Measurements from ENCODE around the gene DRP2. TPM values are rescaled to one million over a fixed set of nuclear protein-coding genes. Genes with fewer than 3 reads are reported as not detected.
"Not testable (repeated sequence)": the region's sequence is repeated elsewhere in the genome, so short reads cannot be mapped to it uniquely, and the experiment has no call there.

The DRP2 gene
- total RNA-seq, result 1 to 10 TPM in 1 of 2 donors, under 1 TPM in 1; 0.90 to 1.6 TPM

- no peaks in the 10 kb centered on the region for H3K4me1 Mint-ChIP-seq
- H3K36me3 Mint-ChIP-seq (ENCODE audit: low read depth), result no peaks in the 10 kb centered on the region
- H3K4me3 Mint-ChIP-seq, result peak within 1 kb of the TSS; percentile 70
- ATAC-seq (replicated peaks), result no peak
- no peaks in the 10 kb centered on the region for H3K27me3 Mint-ChIP-seq
- H3K9me3 Mint-ChIP-seq, result no peaks in the 10 kb centered on the region
- H3K27ac Mint-ChIP-seq, result peak within 1 kb of the TSS; percentile 86
Observed at GRCh38 chrX:101219116-101219863, at the start of gene DRP2. TSS of gene DRP2 (plus strand) at chrX:101219786. CDS start at chrX:101231648, 11,862 bp downstream.

- no peaks in the 10 kb centered on the region for H3K4me1 Mint-ChIP-seq
- H3K4me3 Mint-ChIP-seq, result no peak overlapping the region
- H3K27me3 Mint-ChIP-seq, result no peaks in the 10 kb centered on the region
- H3K9me3 Mint-ChIP-seq, result no peaks in the 10 kb centered on the region
- ATAC-seq (replicated peaks), result no peak
- no peaks in the 10 kb centered on the region for H3K36me3 Mint-ChIP-seq (ENCODE audit: low read depth)
- no peak overlapping the region for H3K27ac Mint-ChIP-seq
Observed at GRCh38 chrX:101171883-101172400, 47.6 kb upstream of the DRP2 start.

GRCh38 chrX:101176439-101176838, 43.1 kb upstream of the DRP2 start:
- no peaks in the 10 kb centered on the region for H3K36me3 Mint-ChIP-seq (ENCODE audit: low read depth)
- no peak overlapping the region for H3K4me3 Mint-ChIP-seq
- H3K27ac Mint-ChIP-seq, result no peak overlapping the region
- no peaks in the 10 kb centered on the region for H3K4me1 Mint-ChIP-seq
- H3K9me3 Mint-ChIP-seq, result no peaks in the 10 kb centered on the region
- no peak for ATAC-seq (replicated peaks)
- no peaks in the 10 kb centered on the region for H3K27me3 Mint-ChIP-seq

DNA sequence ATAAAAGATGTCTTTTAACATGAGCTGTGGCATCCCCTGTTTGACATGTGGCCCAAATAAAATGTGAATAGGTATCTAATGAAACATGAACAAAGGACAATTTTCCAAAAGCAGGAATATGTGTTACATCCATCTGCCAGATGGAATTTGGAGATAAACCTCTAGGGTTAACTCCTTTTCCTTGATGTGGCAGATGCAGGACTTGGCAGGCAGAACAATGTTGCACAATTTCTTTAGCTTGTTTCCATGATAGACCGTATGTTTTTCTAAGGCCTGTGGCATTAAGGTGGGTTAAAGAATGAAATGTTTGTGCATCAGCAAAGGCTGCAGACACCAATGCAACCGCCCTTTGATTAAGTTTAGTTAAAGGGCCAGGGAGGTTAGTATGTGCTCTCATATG, 34.7 kb upstream of the DRP2 start:
- H3K27ac Mint-ChIP-seq; H3K4me1 Mint-ChIP-seq; H3K27me3 Mint-ChIP-seq; H3K9me3 Mint-ChIP-seq; H3K4me3 Mint-ChIP-seq; ATAC-seq (replicated peaks); H3K36me3 Mint-ChIP-seq (ENCODE audit: low read depth): not testable (repeated sequence)

- H3K27ac Mint-ChIP-seq; H3K36me3 Mint-ChIP-seq (ENCODE audit: low read depth); H3K4me1 Mint-ChIP-seq; H3K4me3 Mint-ChIP-seq; H3K27me3 Mint-ChIP-seq; H3K9me3 Mint-ChIP-seq; ATAC-seq (replicated peaks): not testable (repeated sequence)
Observed at GRCh38 chrX:101187961-101188360, 31.6 kb upstream of the DRP2 start.

DNA sequence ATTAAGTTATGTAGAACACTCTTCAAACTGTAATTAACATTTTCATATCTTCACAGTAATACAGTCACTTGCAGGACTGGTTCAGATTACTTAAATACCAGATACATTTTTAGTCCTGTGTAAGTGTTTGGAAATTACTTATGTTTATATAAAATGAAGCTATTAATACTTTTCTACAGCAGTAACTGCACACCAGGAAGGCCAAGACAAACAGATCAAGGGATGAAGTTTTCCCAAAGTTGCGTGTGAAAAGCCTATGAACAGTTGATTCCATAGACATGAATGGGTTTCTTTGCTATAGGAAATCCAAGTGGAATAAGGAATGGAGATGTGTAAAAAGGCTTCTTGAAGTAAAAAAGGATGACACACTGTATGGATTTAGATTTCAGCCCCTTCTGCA, 28.9 kb upstream of the DRP2 start:
- no peak for ATAC-seq (replicated peaks)
- H3K4me1 Mint-ChIP-seq, result peaks cover 8% of the 10 kb centered on the region
- peaks cover 5% of the 10 kb centered on the region for H3K27me3 Mint-ChIP-seq
- no peak overlapping the region for H3K4me3 Mint-ChIP-seq
- H3K36me3 Mint-ChIP-seq (ENCODE audit: low read depth), result no peaks in the 10 kb centered on the region
- H3K27ac Mint-ChIP-seq, result no peak overlapping the region
- no peaks in the 10 kb centered on the region for H3K9me3 Mint-ChIP-seq

- no peak for ATAC-seq (replicated peaks)
- H3K4me3 Mint-ChIP-seq, result no peak overlapping the region
- H3K27ac Mint-ChIP-seq, result no peak overlapping the region
- no peaks in the 10 kb centered on the region for H3K9me3 Mint-ChIP-seq
- H3K36me3 Mint-ChIP-seq (ENCODE audit: low read depth), result no peaks in the 10 kb centered on the region
- peaks cover 5% of the 10 kb centered on the region for H3K27me3 Mint-ChIP-seq
- peaks cover 8% of the 10 kb centered on the region for H3K4me1 Mint-ChIP-seq
Observed at GRCh38 chrX:101191217-101191750, 28.3 kb upstream of the DRP2 start.

DNA sequence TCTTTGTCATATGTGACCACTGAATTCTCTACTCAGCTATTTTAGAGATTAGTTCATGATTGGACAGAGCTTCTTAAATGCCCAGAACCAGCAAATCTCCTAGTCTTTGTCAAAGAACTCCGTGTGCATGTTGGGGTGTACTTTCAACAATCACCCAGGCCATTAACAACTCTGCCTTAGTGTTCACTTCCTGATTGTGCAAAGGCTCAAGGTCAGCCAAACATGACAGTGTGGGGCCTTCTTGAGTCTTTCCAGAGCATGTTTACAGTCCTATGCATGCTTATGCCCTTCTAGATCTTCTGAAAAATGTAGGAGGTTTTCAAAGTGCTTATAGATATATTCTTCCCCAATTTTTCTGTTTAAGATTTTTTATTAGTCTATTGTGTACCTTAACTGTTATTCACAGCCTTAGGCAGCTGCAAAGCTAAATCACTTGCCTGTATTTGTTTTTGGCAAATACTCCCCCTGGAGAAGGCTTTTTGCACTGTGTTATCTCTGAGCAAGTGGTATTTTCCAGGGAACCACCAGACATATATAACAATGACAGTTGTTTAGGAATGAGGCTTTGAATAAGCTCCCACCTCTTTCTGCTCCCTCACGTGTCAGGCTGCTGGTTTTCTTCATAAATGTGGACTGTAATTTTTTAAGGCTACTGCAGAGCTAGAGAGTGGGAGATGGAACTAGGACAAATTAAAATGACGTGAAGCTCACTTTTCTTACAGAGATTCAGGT, 24.0 kb upstream of the DRP2 start:
- no peaks in the 10 kb centered on the region for H3K4me1 Mint-ChIP-seq
- no peak overlapping the region for H3K27ac Mint-ChIP-seq
- peaks cover 5% of the 10 kb centered on the region for H3K27me3 Mint-ChIP-seq
- no peak overlapping the region for H3K4me3 Mint-ChIP-seq
- H3K9me3 Mint-ChIP-seq, result no peaks in the 10 kb centered on the region
- no peaks in the 10 kb centered on the region for H3K36me3 Mint-ChIP-seq (ENCODE audit: low read depth)
- no peak for ATAC-seq (replicated peaks)

DNA sequence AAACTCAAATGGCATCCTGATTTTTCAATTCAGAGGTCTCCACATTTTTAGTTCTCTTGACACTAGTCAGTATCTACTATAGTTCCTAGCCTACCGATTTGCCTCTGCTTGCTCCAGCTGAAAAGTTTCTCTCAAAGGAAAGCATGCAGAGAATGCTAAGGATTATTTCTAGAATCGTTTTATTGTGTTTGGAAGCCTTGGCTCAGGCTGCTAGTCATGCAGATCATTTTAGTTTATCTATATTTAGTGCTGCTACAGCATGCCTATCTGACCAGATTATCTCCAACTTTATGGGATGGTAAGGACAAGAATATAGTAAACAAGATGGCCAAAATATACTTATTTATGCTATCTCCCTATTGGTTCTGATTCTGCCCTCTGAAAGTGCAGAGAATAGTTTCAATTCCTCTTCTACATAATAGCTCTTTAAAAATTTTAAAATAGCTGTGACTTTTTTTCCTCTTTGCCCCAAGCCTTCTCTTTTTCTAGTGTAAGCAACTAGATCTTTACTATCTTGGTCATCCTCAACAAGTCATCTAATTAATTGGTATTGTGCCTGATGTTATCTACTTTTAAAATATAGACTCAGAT, 15.7 kb upstream of the DRP2 start:
- no peaks in the 10 kb centered on the region for H3K9me3 Mint-ChIP-seq
- no peak overlapping the region for H3K27ac Mint-ChIP-seq
- no peaks in the 10 kb centered on the region for H3K27me3 Mint-ChIP-seq
- no peak for ATAC-seq (replicated peaks)
- H3K4me3 Mint-ChIP-seq, result no peak overlapping the region
- H3K4me1 Mint-ChIP-seq, result peaks cover 8% of the 10 kb centered on the region
- no peaks in the 10 kb centered on the region for H3K36me3 Mint-ChIP-seq (ENCODE audit: low read depth)

DNA sequence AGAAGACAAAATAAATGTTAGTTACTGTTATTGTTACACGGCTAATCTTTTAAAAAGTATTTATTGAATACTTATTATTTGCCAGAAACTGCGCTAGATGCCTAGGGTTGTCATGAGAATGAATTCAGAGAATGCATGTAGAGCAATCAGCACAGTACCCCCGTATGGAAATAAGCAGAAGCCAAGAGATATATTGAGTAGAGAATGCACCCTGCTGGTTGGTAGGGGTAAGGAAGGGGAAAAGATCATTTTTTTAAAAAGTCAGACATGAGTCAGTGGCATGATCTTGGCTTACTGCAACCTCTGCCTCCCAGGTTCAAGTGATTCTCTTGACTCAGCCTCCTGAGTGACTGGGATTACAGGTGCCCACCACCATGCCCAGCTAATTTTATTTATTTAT, 13.1 kb upstream of the DRP2 start:
- H3K4me1 Mint-ChIP-seq, result peaks cover 8% of the 10 kb centered on the region
- no peak overlapping the region for H3K4me3 Mint-ChIP-seq
- H3K9me3 Mint-ChIP-seq, result no peaks in the 10 kb centered on the region
- no peaks in the 10 kb centered on the region for H3K27me3 Mint-ChIP-seq
- H3K27ac Mint-ChIP-seq, result no peak overlapping the region
- H3K36me3 Mint-ChIP-seq (ENCODE audit: low read depth), result no peaks in the 10 kb centered on the region
- peak; percentile 65 for ATAC-seq (replicated peaks)

DNA sequence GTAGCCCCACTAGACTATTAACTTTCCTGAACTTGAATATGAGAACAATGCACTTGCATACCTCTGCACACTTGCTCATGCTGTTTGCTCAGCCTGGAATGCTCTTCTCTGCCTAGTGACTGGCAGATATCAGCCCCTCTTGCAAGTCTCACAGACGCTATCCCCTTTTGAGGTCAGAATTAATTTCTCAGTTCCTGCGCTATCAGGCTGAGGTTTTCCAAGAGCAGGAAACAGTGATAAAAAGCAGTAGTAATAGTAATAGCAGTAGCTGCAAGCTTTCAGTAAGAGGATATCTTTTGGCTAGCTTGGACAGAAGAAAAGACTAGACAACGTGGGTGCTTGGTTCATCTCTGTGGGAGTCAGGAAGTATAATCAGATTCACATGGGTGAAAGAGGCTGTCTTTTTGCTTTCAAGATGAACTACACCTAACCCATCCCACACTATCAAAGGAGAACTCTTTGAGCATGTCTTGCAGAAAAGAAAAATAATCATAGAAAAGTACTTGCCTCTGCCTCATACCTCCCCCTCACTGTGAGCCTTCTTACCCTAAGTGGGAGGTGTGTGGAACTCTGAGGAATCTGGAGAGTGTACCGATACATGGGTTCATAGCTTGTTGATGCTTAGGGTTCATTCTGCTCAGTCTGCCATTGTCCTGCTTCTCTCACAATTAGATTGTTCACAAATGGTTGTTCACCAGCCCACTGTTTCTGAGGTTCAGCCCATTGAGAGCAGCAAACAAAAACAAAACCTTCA, 11.3 kb upstream of the DRP2 start:
- no peak overlapping the region for H3K27ac Mint-ChIP-seq
- no peaks in the 10 kb centered on the region for H3K36me3 Mint-ChIP-seq (ENCODE audit: low read depth)
- no peaks in the 10 kb centered on the region for H3K27me3 Mint-ChIP-seq

DNA sequence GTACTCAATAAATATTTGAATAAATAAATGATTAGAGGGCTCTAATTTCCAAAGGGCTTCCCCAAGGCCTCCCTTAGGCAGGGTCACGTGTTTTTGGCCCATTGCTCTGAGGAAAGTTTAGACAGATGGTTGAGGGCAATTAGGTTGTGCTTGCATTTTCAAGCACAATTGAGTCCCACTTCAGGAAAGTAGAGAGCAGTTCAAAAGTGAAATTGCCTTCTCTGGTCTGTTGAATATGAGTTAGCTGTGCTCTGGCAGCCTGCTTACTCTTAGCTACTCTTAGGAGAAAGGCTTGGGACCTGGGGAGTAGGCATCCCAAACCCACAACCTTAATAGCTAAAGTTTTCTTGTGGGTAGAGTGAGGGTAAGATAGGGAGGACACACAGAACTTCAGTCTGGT, 9.0 kb upstream of the DRP2 start:
- no peaks in the 10 kb centered on the region for H3K9me3 Mint-ChIP-seq
- no peak overlapping the region for H3K4me3 Mint-ChIP-seq
- no peaks in the 10 kb centered on the region for H3K36me3 Mint-ChIP-seq (ENCODE audit: low read depth)
- peaks cover 8% of the 10 kb centered on the region for H3K4me1 Mint-ChIP-seq
- no peaks in the 10 kb centered on the region for H3K27me3 Mint-ChIP-seq
- no peak overlapping the region for H3K27ac Mint-ChIP-seq
- no peak for ATAC-seq (replicated peaks)

More for the DNA sequence above, 11.3 kb upstream of the DRP2 start:
- peak; percentile 81 for ATAC-seq (replicated peaks)
- Mint-ChIP-seq H3K9me3 (no peaks in the 10 kb centered on the region), H3K4me3 (peak overlapping the region; percentile 18), H3K4me1 (peaks cover 8% of the 10 kb centered on the region)

DNA sequence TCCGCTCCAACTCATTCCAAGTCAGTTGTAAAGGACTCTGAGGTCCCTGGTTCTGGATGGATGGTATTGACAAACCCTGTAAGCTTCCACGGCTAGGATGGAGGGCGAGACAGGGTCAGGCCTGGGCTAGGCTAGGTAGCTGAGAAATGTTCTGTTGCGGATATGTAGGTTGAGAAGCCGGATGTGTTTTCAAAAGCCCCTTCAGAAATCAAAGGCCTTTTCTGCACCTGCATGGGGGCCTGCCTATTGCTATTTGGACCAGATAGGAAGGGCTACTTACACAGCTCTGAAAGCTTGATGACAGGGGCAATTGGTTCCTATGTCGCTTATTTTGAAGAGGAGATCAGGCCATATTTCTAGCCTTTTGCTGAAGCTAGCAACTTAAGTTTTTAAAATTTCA, 1.9 kb upstream of the DRP2 start:
- Mint-ChIP-seq H3K27me3 (no peaks in the 10 kb centered on the region), H3K36me3 (ENCODE audit: low read depth) (no peaks in the 10 kb centered on the region), H3K9me3 (no peaks in the 10 kb centered on the region), H3K27ac (no peak overlapping the region), H3K4me1 (no peaks in the 10 kb centered on the region), H3K4me3 (no peak overlapping the region)
- ATAC-seq (replicated peaks), result no peak

DNA sequence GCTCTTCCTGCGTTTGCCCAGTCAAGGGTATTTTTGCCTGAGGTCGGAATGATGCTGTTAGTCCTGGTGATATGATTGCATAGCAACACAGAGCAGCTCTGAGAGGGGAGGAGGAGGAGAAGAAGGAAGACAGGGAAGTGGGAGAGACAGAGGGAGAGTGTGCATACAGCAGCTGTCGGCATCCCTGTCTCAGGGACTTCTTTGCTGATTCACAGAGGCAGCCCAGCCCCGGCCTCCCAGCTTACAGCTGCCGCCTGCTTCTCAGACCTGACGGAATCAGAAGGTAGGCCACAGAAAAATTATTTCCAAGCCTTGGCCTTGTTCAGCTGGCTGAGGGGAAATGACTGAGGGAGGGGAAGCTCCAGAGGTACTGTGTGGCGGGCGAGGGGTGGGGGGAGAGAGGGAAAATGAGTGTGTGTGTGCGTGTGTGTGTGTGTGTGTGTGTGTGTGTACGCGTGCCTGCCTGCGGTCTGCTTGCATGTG, 319 bp downstream of the DRP2 start:
- Mint-ChIP-seq H3K4me1 (no peaks in the 10 kb centered on the region), H3K27me3 (no peaks in the 10 kb centered on the region), H3K4me3 (peak overlapping the region; percentile 70), H3K36me3 (ENCODE audit: low read depth) (no peaks in the 10 kb centered on the region), H3K9me3 (no peaks in the 10 kb centered on the region), H3K27ac (peak overlapping the region; percentile 86)
- peak; percentile 28 for ATAC-seq (replicated peaks)
